HT-29 (cell line): ENCODE measurements around the gene HYCC2. TPM values are rescaled to one million over a fixed set of nuclear protein-coding genes. Genes with fewer than 3 reads are reported as not detected.

Experiments
- small RNA-seq: library from RNA; depleted of rRNA; stranded (forward); fragments of <200 nt; gene quantifications from one replicate; pipeline ENCODE3, GENCODE V24; 2014
- total RNA-seq: library from RNA; depleted of rRNA; stranded (reverse); fragments of >200 nt; shearing (Covaris generic); gene quantifications from 2 replicates; pipeline ENCODE4 v1.2.3, GENCODE V29; 2014; rRNA removed

The HYCC2 gene
- total RNA-seq, 1 experiment from 2014 or later, result 4.0 TPM

Small RNA genes within 50 kb of the gene (small RNA-seq; reads per million reads assigned to genes)
- not detected for gene RNU6-1206P

Other genes with a start within 250 kb of the HYCC2 start
- gene CLK1, start 207.0 kb downstream of the HYCC2 start, total RNA-seq, result 32.2 and 39.1 TPM in 2 replicates
- gene PPIL3, start 182.6 kb downstream of the HYCC2 start, total RNA-seq, result 18.5 and 27.4 TPM in 2 replicates
- 31.6 and 38.3 TPM in 2 replicates for gene NIF3L1, start 182.3 kb downstream of the HYCC2 start, total RNA-seq
- 8.8 and 11.0 TPM in 2 replicates for gene ORC2, start 108.0 kb downstream of the HYCC2 start, total RNA-seq
- gene NDUFB3, start 330 bp upstream of the HYCC2 start, total RNA-seq, result 75.3 and 82.9 TPM in 2 replicates
- 30.6 and 41.2 TPM in 2 replicates for gene CFLAR, start 44.5 kb upstream of the HYCC2 start, total RNA-seq
- gene CASP10, start 111.5 kb upstream of the HYCC2 start, total RNA-seq, result 2.5 and 6.3 TPM in 2 replicates
- gene CASP8, start 188.9 kb upstream of the HYCC2 start, total RNA-seq, result 19.4 and 20.1 TPM in 2 replicates